Measurements from ENCODE around the gene ZFYVE9.
A peak's percentile ranks its signal among the peaks of the same experiment; 100 is the strongest.
"Not testable (repeated sequence)": the region's sequence is repeated elsewhere in the genome, so short reads cannot be mapped to it uniquely, and the experiment has no call there.

Gene ZFYVE9

DNA sequence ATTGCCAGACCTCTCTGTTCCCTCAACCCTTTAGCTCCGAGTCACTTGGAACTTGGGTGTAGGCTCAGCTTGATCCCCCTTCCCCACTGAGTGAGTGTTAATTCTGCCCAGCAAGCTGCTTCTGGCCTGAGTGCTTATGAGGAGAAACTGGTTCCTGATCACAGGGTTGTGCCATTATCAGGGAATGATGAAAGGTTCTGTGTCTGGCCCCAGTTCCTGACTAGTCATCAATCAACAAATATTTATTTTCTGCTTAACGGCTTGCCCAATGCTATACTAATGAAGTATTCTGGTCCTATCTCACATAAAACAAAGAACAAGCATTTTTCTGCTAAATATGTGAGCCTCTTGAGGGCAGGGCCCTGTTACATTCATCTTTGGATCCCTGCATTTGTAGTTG lies 203.4 kb downstream of the ZFYVE9 start:
- no peak for DNase-seq

DNA sequence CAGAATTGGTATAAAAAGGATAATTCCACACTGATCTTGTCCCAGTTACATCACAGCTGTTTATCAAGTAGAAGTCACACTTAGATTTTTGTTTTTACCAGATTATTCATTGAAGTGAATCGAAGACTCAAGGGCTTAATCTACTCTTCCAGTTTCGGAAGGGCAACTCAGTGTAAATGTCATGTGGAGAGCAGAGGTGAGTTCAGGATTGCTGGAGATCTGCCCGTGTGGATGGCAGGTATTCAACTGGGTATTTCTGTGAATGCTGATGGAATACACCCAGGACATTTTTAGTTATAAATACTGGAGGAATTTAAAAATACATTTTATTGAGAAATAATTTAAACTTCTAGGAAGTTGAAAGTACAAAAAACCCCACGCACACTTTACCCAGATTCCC lies 204.8 kb downstream of the ZFYVE9 start:
- DNase-seq = no peak

DNA sequence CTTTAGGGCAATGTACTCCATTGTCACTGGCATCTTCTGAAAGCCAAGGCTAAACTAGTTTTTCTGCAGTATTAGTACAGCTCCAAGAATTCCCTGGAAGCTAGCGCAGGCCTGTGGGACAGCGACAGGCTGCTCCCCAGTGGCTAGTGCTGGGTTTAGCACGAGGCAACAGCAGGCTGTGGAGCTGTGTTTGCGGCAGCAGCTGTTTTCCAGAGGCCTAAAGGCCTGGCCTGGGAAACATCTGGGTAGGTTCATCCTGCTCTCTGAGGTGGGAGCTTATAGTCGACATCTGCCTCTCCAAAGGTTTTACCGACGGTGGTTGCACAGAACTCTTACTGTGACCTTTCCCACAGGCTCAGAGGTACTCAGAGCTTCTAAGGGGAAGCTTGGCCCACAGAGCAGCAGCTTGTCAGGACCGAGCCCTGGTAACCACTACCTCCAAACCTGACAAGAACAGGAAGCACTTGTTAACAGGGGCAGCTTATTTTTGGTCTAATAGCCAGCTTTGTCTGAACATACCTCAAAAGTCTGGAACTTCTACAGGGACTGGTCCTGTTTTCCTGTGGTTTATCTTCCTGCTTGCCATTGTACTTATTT lies 206.9 kb downstream of the ZFYVE9 start:
- DNase-seq = no peak

DNA sequence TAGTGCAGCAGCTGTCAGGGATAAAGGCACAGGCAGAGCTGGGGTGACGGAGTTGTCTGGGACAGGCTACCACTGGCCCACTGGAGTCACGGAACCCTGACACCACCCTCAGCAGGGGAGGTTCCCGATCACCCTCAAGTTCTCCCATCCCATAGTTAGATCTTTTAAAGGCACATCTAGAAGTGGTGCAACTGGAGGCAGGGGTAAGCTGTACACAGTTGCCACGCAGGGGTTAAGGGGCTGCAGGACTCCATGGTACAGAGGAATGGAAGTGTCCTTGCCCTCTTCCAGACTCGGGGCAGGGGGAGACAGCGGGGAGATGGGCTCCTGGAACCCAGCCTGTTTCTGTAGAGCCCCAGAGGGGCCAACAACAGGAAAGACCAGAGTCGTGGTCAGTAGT lies 210.8 kb downstream of the ZFYVE9 start:
- no peak for DNase-seq

DNA sequence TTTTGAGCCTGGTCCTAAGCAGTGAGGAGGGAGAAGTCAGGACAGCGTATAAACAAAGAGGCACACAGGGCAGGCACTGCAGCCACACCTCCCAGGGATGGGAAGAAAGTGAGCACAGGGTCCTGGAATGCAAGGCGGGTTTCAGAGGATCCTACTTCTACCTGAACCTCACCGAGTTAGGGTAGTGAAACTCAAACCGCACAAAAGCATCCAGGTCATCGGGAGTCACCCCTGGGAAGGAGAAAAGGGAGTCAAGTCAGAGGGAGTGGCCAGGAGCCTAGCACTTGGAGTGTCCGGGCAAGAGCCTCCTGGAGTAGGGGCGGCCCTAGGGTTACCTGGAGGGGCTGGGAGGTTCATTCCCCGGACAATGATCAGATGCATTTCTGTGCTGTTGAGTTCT lies 213.5 kb downstream of the ZFYVE9 start:
- no peak for DNase-seq

DNA sequence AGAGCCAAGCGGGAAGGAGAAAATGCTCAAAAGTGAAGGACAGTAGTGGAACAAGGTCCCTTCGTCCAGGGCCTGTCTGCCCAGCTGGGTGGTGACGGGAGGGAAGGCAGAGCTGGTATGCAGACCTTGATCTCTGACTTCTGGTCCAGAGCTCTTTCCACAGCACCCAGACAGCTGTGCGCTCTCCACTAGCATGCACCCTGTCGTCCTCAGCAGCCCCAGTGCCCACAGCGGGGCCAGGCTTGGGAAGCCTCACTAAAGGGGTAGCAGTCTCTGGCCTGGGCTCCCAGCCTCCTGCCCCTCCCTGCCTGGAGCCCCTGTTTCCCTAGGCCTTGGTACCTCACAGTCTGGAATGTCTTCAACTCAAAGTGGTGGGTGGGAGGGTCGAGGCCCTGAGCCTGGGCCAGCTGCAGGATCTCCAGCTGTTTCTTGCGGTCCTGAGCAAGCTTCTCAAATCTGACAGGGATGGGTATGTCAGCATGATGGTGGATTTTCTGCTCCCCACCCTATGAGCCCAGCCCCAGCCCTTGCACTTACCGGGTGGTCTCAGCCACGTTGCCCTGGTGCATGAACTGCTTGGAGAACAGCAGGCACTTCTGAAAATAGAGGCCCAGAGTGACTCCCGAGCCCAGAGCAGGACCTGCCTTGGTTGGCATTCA lies 214.1 kb downstream of the ZFYVE9 start:
- DNase-seq = no peak

DNA sequence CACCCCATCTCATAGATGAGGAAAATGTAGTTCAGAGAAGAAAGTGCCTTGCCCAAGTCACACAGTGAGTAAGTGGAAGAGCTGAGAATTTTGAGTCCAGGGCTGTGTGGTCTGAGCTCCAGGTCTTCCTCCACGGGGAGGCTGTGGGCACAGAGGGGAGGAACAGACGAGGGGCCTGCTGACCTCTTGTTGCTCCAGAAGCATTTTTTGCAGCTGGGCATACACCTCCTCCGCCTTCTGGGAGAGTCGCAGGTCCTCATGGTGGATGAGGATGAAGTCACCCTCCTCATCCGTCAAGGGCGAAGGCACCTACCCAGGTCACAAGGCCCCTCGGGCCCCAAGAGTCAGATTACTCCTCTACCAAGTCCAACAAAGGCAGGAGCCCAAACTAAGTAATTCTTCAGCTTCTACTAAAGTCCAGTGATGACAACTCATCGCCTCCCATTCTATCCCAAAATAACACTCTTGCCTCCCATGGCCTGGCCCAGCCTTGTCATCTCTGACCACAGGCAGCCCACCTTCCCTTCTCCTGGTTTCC lies 215.0 kb downstream of the ZFYVE9 start:
- no peak for DNase-seq

DNA sequence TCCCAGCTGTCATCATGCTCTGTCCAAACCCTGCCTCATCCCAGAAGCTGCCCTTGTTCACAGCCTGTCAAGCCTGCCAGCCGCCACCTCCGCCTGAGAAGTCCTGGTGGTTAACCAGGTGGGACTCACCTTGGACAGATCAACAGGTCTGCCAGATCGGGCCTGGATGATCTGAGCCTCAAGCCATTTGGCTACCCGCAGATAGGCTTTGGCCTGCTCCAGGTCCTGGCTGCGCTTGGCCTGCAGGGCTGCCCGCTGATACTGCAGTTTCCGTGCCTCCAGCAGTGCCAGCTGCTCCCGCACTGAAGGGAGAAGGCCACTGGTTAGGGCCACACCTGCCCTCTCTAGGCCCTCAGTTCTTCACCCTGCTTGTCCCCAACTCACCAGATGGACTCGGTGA lies 215.5 kb downstream of the ZFYVE9 start:
- DNase-seq = no peak

DNA sequence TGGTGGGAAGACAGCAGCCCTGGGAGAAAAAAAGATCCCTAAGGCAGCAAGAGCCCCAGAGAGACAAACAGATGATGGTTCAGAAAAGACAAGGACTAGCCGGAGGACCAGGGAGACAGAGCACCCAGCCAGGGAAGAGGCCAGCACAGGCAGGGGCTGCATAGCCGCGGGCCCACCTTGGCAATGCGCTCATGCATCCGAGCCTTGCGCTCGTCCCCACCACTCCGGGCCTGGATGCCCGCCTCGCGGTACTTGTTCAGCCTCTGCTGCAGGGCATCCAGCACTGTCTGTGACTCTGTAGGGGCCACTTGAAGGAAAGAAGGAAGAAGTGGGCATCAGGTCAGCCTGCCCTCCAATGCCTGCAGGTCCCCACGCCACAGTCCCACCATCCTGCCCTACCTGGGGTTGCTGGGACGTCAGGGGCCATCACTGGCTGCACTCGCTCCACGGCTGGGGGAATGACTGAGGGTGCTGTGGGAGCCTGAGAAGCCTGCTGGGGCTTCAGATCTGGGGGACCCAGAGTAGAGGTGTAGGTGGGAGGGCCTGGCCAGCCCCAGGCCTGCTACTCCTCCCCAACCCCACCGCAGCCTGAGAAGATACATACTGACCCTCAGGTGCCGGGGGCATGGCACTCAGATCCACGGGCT lies 217.1 kb downstream of the ZFYVE9 start:
- no peak for DNase-seq

DNA sequence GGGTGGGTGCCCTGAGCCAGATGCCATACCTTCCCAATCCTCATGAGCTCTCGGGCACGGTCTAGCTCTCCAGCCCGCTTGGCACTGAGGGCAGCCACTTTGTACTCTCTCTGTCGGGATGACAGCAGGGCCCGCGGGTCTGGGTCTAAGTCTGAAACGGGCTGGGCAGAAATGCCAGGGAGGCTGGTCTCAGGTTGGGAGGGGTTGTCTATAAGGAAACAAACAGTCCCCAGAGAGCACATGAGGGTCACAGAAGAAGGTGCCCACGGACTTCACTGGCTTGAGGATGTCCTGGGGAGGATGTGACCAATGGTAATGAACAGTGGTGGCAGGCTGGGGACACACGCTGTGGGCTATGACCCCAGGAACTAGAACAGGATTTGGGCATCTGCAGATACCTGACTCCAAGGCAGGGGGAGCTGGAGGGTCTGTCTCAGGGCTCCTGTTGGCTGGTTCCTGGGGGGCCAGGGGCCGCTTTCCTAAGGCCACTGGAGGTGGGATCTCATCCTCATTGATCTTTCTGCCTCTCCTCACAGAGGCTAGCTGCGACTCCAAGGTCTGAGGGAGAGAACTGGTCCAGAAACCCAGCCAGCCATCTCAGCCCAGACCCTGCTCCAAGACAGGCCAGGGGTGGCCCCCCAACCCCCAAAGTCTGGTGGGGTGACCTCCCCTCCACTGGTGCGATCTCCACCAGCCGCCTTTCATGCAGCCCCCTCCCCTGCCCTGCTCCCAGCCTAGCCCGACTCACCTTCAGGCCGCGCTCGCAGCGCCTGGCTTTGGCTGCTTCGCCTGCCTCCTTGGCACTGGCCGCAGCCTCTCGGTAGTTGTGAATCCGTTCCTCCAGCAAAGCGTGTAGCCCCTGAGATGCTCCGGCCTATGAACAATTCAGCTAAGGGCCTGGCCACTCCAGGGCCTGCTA lies 218.0 kb downstream of the ZFYVE9 start:
- no peak for DNase-seq

DNA sequence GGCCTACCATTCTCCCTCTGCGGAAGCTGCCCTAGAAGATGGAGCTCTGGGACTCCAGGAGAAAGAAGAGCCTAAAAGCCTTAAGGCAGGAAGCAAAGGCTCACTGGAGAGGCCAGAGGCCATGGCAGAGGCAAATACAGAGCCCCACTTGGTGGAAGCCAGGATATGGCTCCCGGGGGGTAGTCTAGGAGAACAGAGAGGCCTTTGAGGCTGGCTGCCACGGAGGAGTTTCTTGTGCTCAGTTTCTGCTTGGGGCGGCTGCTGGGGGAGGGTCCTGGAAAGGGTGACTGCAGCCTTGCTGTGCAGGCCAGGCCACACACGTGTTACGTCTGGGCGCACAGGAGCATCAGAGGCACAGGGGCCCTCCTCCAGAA lies 218.7 kb downstream of the ZFYVE9 start:
- no peak for DNase-seq

DNA sequence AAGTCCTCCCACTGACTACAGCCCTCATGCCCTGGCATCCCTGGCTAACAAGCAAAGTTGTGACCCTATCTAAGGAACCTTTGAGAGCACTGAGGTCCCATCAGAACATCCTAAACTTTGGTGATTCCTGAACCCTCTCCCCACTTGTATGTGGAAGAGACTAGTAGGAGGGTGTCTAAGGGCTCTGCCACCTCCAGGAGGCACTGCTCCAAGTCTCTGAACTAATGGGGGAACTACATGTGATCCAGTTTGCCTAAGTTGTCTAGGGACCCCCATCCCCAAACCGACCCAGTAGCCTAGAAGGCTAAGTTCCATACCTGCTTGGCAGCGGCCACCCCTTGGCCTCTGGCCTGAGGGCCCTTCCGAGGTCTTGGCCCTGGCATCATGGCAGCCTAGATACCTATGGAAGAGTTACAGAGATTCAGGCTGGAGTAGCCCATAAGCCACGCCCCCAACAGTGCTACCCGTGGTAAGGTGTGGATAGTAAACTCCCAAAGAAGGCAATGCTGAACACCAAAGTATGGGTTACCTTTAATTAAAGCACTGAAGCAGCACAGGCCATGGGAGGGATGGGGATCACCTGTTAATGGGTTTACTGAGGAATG lies 222.4 kb downstream of the ZFYVE9 start:
- peak in 1 of 6 experiments; percentile 5 for DNase-seq

DNA sequence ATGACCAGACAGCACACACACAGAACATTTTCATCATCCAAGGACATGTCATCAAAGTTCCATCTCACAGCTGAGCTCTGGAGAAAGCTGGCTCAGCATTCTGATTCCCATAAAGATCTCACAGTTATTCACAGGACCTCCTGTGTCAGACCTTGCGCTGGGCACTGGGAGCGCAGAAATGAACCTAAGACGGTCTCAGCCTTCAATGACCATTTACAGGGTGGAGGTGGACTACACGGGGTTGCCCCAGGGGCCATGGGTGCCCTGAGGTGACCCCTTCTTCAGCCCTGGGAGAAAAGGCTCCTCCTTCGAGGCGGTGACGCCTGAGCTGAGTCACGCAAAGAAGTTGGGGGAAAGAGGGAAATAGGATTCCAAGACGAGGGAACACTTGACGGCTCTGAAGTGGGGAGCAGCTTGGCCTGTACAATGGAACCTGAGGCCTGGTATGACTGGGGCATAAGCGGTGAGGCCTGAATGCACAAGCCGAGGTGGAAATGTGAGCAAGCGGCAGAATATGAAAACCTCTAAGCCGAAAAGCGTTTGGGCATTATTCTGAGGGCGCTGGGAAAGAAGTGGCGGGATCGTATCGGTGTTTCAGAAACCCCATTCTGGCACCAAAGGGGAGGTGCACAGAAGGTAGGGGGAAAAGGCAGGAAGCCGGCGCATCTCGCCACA lies 223.3 kb downstream of the ZFYVE9 start:
- DNase-seq = no peak

DNA sequence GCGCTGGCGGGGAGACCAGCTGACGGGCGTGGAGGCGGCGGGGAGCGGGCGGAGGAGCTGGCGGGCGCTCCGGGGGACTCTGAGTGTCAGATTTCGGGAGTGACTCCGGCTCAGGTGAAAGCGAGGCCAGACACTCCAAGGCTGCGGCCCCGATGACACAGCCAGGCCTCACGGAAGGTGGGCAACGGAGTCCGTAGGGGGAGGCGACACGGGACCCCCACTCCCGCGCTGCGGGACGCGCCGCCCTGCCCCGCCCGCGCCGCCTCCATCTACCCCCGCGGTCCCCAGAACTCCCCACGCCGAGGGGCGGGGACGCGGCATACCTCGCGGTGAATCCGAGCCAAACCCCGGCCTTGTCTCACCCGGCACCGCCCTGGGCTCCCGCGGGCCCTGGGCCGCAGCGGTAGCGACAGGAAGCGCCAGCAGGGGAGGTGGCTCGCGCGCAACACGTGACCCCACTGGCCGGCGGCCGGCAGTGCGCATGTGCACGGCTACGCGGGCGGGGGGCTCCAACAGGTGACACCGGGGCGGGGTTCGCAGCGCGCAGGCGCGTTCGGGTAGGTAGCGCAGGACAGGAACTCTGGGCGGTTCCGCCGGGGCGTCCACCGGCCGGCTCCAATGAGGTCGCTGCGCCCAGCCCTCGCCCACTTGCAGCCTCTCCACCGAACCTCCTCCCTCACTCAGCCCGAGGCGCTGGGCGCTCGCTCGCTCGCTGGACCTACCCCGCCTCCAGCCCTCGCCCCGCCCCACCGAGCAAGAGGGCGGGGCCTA lies 224.0 kb downstream of the ZFYVE9 start, which contains the start of gene CC2D1B:
Gene CC2D1B, minus strand, starts transcription at position 460 of the 771 bp plus-strand sequence. CDS start 1,585 bp downstream, outside the sequence.
- DNase-seq = peak; percentile 95 to 99 (median 99)

DNA sequence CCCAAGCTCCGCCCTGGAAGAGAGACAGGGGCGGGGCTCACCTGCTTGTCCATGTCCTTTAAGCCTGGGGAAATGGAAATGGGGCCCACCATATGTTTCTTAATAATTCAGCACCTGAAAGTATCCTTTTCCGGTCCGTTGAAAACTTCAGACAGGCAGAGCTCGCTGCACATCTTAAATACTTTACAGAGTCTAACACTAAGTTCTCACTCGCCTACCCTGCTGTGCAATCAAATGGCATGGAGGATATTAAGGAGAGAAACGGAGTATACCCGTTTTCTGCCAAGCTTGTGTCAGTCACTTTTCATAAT lies 224.6 kb downstream of the ZFYVE9 start:
- DNase-seq = no peak

DNA sequence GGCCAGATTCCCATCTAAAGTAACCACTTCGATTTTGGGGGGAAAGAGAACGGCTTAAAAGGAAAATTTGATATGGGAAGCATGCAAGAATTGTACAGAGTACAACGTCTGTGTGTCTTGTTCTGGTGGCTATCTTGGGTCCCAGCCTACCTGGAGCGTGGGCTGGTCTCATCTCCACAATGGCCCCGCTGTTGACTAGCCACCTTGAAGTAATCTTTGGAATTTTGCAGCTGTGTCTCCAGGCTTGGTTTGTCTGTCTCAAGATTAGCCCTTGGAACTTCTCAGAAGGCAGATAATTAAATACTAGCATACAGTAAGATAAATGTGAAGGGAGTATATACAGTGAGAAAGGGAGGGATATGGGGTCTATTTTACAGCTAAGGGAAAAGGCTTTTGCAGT lies 225.4 kb downstream of the ZFYVE9 start:
- no peak for DNase-seq

DNA sequence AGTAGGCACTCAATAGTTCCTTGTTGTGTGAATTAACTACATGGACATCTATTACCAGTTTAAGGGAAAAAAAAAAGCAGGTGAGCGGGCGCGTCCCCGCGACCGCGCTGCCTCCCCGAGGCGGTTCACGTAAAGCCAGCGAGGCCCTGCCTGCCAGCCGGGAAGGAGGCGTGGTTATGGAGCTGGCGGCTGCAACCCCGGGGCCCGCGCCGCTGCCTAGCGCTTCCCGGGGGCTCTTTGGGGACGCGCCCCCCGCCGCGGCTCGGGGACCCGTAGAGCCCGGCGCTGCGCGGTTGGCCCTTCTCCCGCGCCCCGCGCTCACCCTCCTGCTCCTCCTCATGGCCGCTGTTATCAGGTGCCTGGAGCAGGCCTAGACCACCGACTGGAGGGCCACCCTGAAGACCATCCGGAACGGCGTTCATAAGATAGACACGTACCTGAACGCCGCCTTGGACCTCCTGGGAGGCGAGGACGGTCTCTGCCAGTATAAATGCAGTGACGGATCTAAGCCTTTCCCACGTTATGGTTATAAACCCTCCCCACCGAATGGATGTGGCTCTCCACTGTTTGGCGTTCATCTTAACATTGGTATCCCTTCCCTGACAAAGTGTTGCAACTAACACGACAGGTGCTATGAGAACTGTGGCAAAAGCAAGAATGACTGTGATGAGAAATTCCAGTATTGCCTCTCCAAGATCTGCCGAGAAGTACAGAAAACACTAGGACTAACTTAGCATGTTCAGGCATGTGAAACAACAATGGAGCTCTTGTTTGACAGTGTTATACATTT lies 226.7 kb downstream of the ZFYVE9 start:
- peak; percentile 37 to 65 (median 56) for DNase-seq

DNA sequence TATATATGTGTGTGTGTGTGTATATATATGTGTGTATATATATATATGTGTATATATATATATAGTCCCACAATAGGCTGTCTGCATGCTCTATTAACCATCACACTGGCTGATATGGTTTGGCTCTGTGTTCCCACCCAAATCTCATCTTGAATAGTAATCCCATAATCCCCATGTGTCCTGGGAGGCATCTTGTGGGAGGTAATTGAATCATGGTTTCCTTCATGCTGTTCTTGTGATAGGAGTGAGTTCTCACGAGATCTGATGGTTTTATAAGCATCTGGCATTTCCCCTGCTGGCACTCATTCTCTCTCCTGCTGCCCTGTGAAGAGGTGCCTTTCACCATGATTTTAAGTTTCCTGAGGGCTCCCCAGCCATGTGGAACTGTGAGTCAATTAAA lies 228.0 kb downstream of the ZFYVE9 start:
- not testable (repeated sequence) for DNase-seq

DNA sequence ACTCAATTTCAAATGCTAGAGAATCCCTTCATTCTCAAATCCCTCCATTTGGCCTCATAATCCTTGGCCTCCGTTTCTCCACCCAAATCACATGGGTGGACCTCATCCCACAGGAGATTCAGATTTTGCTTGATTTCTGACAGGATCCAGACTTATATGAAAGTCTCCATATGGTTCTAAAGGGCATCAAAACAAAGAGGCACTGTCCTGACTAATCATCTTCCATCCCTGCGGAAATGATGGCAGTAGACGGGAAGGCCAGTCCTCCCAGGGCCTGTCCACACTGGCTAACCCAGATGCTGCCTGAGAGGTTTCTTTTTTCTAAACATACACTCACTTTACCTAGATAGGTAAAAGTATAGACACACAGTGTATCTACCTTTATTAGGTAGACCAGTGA lies 243.5 kb downstream of the ZFYVE9 start:
- DNase-seq = no peak

DNA sequence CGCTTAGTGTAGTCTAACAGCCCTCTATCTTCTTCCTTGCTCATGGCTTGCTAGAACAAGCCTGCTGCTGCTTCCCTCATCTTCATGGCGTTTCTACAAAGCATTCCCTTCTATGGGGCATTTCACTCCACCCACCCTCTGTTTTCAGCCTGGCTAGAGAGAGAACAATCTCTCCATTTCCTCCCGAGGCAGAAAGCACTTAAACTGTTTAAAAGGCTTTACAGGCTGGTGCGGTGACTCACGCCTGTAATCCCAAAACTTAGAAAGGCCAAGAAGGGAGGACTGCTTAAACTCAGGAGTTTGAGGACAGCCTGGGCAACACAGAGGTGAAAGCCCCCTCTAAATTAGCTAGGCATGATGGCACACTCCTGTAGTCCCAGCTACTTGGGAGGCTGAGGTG lies 244.6 kb downstream of the ZFYVE9 start:
- DNase-seq = no peak

DNA sequence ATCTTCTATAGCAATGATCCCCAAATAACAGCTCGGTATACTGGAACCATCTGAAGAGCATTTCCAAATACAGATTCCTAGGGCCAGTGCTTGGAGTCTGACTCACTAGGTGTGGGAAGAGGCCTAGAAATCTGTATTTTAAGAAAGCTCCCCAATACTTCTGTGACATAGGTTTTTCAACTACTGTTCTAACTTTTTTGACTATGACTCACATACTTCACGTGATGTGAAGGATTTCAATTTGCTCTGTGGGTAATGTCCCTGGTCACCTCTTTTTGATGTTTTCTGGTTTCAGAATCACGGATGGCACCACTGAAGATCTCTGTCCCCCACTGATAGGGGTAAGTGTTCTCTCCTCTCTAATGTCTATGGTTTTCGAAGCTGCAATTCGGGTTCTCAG lies 251.3 kb downstream of the ZFYVE9 start:
- DNase-seq = no peak
